DND-41 (cell line): Measurements from ENCODE around the gene PHKB.
A peak's percentile ranks its signal among the peaks of the same experiment; 100 is the strongest.

Experiments
- ATAC-seq: fragments of 200-7000 bp; cut with Tn5 transposase; 3 replicates; pipeline ENCODE4 v1.9.1; 2021; ENCODE audit warnings: low read depth; ENCODE audit not compliant: insufficient read depth
- DNase-seq: peaks from one replicate; pipeline ENCODE4 v3.0.0-alpha.2; 2020
- H2AFZ ChIP-seq: 2 replicates; pipeline ENCODE4 v1.6.0; 2012; ENCODE audit warnings: low read depth, low read length
- H3K27ac ChIP-seq: 2 replicates; pipeline ENCODE4 v1.5.1; 2012; ENCODE audit warnings: low read length, inconsistent platforms
- H3K27me3 ChIP-seq: fragments of 200-600 bp; sonication (generic); 2 replicates; pipeline ENCODE4 v1.6.0; 2012; ENCODE audit warnings: low read length, mild to moderate bottlenecking, inconsistent platforms; ENCODE audit not compliant: insufficient read depth, poor library complexity
- H3K36me3 ChIP-seq: 2 replicates; pipeline ENCODE4 v1.5.1; 2012; ENCODE audit warnings: low read length, inconsistent platforms; ENCODE audit not compliant: insufficient read depth
- H3K4me1 ChIP-seq: 2 replicates; pipeline ENCODE4 v1.5.1; 2012; ENCODE audit warnings: mild to moderate bottlenecking, low read length; ENCODE audit not compliant: insufficient read depth
- H3K4me2 ChIP-seq: 2 replicates; pipeline ENCODE4 v1.6.0; 2012; ENCODE audit warnings: mild to moderate bottlenecking, moderate library complexity, low read length, inconsistent platforms; ENCODE audit not compliant: insufficient read depth
- H3K4me3 ChIP-seq, 2 experiments: fragments of 200-600 bp in 1 of 2; shearing (Covaris generic) in 1 of 2; 2 replicates each; pipeline ENCODE4 v1.5.1; 2012 to 2016; ENCODE audit warnings: inconsistent platforms in 2 of 2, low read length in 2 of 2, mild to moderate bottlenecking in 2 of 2, low read depth in 1 of 2, moderate library complexity in 1 of 2
- H3K79me2 ChIP-seq: 2 replicates; pipeline ENCODE4 v1.6.0; 2012; ENCODE audit warnings: low read length, inconsistent platforms; ENCODE audit not compliant: insufficient read depth
- H3K9ac ChIP-seq: 2 replicates; pipeline ENCODE4 v1.6.0; 2012; ENCODE audit warnings: low read depth, mild to moderate bottlenecking, inconsistent platforms, low read length, moderate library complexity
- H3K9me3 ChIP-seq: 2 replicates; pipeline ENCODE4 v1.5.1; 2012; ENCODE audit warnings: low read length, moderate library complexity, mild to moderate bottlenecking, inconsistent platforms; ENCODE audit not compliant: insufficient read depth, severe bottlenecking
- H4K20me1 ChIP-seq: 2 replicates; pipeline ENCODE4 v1.6.0; 2012; ENCODE audit warnings: low read length; ENCODE audit not compliant: insufficient read depth
- EZH2 ChIP-seq: IDR thresholded peaks from 3 replicates; pipeline ENCODE4 v1.6.1; 2012; ENCODE audit warnings: borderline replicate concordance, low read depth, mild to moderate bottlenecking, moderate library complexity, low read length, inconsistent platforms; ENCODE audit not compliant: severe bottlenecking
- TF ChIP-seq, protein P1 (sequence below): IDR thresholded peaks from 2 replicates; pipeline ENCODE4 v1.5.1; 2012; ENCODE audit warnings: borderline replicate concordance, low read length, moderate library complexity, mild to moderate bottlenecking; ENCODE audit not compliant: poor library complexity, severe bottlenecking; ENCODE audit errors: extremely low read depth

The PHKB gene

DNA sequence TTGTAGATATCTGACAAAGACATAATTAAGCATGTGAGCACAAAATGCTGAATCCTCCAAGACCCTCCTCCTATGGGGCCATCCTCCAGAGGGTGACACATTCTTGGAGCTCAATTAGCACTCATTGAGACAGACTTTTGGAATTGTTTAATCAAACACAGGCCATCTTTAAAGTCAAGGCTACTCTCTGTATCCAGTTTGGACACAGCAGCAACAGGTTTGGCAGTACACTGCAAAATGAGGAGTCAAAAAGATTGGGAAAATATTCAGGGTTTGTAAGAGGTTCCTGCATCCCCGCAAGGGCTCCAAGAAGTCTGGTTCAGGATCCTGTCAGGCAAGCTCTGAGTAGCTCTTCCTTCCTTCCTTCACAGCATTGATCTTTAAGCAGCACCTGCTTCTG, 1.5 kb upstream of the PHKB start:
- no peak overlapping the region for H2AFZ ChIP-seq

DNA sequence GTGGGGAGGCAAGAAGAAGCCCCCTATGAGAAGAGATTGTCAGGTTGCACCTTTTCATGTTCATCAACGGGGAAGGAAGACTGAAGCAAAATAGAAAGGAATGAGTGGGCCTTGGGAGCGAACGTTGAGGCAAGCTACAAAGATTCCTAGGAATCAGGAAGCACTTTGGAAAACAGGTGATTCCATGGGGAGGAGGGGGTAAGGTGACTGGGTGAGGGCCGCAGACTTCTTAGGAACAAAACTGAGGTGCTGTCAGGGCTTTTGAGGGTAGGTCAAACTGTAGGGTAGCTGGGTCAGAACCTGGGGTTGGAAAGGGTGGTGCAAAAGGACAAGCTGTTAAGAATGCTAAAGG, 796 bp upstream of the PHKB start:
- peak overlapping the region; percentile 87 for H3K9ac ChIP-seq
- H3K4me2 ChIP-seq, result peak overlapping the region; percentile 77
- no peaks in the 10 kb centered on the region for H3K27me3 ChIP-seq
- no peak for TF ChIP-seq EZH2
- TF ChIP-seq, protein P1, sequence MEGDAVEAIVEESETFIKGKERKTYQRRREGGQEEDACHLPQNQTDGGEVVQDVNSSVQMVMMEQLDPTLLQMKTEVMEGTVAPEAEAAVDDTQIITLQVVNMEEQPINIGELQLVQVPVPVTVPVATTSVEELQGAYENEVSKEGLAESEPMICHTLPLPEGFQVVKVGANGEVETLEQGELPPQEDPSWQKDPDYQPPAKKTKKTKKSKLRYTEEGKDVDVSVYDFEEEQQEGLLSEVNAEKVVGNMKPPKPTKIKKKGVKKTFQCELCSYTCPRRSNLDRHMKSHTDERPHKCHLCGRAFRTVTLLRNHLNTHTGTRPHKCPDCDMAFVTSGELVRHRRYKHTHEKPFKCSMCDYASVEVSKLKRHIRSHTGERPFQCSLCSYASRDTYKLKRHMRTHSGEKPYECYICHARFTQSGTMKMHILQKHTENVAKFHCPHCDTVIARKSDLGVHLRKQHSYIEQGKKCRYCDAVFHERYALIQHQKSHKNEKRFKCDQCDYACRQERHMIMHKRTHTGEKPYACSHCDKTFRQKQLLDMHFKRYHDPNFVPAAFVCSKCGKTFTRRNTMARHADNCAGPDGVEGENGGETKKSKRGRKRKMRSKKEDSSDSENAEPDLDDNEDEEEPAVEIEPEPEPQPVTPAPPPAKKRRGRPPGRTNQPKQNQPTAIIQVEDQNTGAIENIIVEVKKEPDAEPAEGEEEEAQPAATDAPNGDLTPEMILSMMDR, result no peak
- H3K4me1 ChIP-seq, result peaks cover 53% of the 10 kb centered on the region
- H2AFZ ChIP-seq, result peak overlapping the region; percentile 91
- H3K9me3 ChIP-seq, result no peaks in the 10 kb centered on the region
- H3K79me2 ChIP-seq, result peaks cover 79% of the 10 kb centered on the region
- peak overlapping the region; percentile 71 to 72 for H3K4me3 ChIP-seq
- ATAC-seq (no peak), DNase-seq (no peak)
- H3K36me3 ChIP-seq, result peaks cover 15% of the 10 kb centered on the region
- H4K20me1 ChIP-seq, result no peaks in the 10 kb centered on the region
- H3K27ac ChIP-seq, result peak overlapping the region; percentile 83

More for the DNA sequence above, 1.5 kb upstream of the PHKB start:
- H3K27me3 ChIP-seq, result no peaks in the 10 kb centered on the region
- no peak for DNase-seq
- ATAC-seq, result no peak
- H4K20me1 ChIP-seq, result no peaks in the 10 kb centered on the region
- H3K79me2 ChIP-seq, result peaks cover 79% of the 10 kb centered on the region
- H3K36me3 ChIP-seq, result peaks cover 19% of the 10 kb centered on the region
- peak overlapping the region; percentile 71 to 72; a peak in 3 of 4 replicates for H3K4me3 ChIP-seq
- H3K9ac ChIP-seq, result peak overlapping the region; percentile 87
- H3K4me2 ChIP-seq, result peak overlapping the region; percentile 77
- H3K9me3 ChIP-seq, result no peaks in the 10 kb centered on the region
- H3K4me1 ChIP-seq, result peaks cover 51% of the 10 kb centered on the region
- TF ChIP-seq EZH2, result no peak
- TF ChIP-seq, protein P1, result no peak
- H3K27ac ChIP-seq, result 0 out of 2 replicates have a peak overlapping the region, but pooled peaks have one; percentile 12

- Histone ChIP-seq H3K27ac (peak overlapping the region; percentile 83), H2AFZ (peak overlapping the region; percentile 91), H3K36me3 (peaks cover 15% of the 10 kb centered on the region), H3K9ac (peak overlapping the region; percentile 87), H4K20me1 (no peaks in the 10 kb centered on the region), H3K9me3 (no peaks in the 10 kb centered on the region), H3K4me1 (peaks cover 56% of the 10 kb centered on the region), H3K79me2 (peaks cover 84% of the 10 kb centered on the region), H3K27me3 (no peaks in the 10 kb centered on the region), H3K4me3 (peak overlapping the region; percentile 71 to 72), H3K4me2 (peak overlapping the region; percentile 83)
- peak; percentile 39 for DNase-seq
- peak; percentile 34 for ATAC-seq
- TF ChIP-seq, protein P1, result peak; percentile 12
- no peak for TF ChIP-seq EZH2
These were observed 601 bp downstream of the PHKB start for GRCh38 chr16:47461598-47462266.
